Epidermal melanocyte (primary cell): Measurements from ENCODE around the gene HOXA10.

Source experiments
- DNase-seq: peaks from one replicate; pipeline ENCODE4 v3.0.0; 2011; ENCODE audit warnings: low spot score; ENCODE audit not compliant: insufficient read length

Gene HOXA10

GRCh38 chr7:27203964-27204594 lies 30.0 kb upstream of the HOXA10 start:
- DNase-seq = no peak

- no peak for DNase-seq
These were observed 29.3 kb upstream of the HOXA10 start for GRCh38 chr7:27203365-27203953.

DNA sequence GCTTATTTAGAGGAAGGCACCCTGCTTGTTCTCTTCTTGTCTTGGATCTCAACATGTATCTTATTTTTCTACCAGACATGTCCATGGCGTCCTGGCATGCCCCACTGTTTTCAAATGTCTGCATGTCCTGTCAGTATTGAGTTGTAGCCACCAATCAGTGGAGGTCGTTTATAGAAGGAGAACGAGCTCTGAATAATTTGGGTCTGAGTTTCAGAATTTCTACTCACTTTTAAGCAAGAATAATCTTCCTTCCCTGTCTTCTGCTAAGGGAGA lies 28.7 kb upstream of the HOXA10 start:
- DNase-seq = no peak

- DNase-seq = no peak
These were observed 28.1 kb upstream of the HOXA10 start for GRCh38 chr7:27202018-27202861.

DNA sequence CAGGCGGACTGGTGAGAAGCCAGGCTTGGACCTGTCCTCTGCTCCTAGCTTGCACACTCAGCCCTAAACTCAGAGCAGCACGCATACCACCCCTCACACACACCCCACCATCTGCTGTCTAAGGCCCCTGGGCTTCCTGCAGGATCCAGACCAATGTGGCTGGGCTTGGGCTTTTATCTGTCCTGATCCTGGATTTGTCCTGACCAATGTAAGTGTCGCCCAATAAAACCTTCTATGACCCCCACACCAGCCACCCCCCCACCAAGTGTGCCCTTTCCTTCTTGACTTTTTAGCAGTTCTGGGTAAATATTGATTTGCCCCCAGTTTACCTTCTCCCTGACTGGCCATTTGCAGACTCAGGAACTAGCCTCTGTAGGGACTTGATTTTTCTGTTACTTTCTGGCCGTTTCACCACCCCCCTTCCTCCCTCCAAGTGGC lies 27.5 kb upstream of the HOXA10 start:
- no peak for DNase-seq

DNA sequence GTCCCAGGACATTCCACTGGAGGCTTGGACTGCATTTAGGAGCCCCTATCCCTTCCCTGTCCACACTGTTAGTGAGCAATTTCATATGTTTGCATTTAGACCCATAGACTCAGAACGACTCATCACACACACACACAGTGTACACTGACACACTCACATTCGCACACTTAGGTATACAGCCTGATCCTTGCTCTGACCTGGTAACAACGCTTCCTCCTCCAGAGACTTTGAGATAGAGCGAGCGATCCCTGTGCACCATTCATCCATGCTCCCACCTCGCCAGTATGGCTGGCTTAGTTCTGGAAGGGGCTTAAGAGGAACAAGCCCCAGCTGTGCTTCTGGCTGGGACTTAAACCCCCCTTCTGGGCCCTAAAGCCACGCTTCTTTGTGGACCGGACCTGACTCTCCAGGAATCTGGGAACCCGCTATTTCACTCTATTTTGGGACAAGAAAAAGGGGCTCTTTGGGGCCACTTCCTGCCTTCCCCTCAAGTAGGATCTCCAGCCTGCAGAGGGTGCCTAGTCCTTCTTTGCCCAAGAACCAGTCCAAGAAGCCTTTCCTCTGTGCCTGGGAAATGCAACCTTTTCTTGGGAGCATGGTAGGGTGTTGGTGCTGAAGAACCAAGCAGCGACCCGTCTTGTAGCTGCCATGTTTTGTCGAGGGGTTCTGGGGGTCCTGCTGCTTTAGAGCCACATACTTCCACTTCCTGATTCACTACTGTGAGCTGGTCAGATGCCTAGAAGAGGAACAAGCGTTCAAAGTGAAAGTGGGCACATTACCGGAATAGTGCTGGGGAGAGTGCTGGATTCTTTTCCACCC lies 26.9 kb upstream of the HOXA10 start:
- no peak for DNase-seq

DNA sequence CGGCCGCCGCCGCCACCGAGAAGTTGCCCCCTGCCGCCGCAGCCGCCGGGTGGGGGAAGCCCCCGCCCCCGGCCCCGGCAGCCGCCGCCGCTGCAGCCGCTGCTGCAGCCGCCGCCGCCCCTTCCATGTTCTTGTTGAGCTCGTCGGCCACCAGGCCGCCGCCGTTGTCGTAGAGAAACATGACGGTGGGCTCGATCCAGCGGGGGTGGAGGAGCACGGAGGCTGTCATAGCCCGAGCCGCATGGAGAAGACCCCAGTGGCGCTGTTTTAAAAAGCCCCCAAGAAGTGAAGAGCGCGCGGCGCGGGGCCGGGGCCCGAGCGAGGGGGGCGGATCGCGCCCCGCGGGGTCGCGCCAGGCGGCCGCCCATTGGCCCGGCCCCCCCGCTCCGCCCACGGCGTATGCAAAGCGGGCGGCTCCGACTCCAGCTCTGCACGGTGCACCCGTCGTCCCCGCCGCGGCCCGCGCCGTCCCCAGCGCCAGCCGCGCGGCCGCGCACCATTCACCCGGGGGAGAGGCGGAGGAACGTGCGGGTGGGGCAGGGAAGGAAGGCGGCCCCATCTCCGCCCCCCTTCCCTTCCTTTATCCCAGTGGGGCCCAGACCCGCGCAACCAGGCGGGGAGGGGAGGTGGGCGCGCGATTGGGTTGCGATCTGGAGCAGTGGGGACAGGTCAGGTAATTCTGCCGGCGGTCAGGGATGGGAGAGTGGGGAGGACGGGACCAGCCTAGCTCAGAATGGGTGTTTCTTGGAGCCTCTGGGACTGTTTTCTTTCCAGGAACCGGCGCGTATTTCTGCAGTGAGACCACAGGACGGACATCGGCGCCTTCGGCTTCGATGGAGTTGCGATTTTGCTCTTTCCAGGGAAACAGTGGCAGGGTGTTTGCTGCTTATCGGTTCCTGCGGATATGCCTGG lies 26.0 kb upstream of the HOXA10 start, which contains the start of gene HOXA13:
Gene HOXA13 (minus strand): TSS at position 243 of the 912 bp plus-strand sequence. CDS start 14 bp downstream, at position 229.
- no peak for DNase-seq

DNA sequence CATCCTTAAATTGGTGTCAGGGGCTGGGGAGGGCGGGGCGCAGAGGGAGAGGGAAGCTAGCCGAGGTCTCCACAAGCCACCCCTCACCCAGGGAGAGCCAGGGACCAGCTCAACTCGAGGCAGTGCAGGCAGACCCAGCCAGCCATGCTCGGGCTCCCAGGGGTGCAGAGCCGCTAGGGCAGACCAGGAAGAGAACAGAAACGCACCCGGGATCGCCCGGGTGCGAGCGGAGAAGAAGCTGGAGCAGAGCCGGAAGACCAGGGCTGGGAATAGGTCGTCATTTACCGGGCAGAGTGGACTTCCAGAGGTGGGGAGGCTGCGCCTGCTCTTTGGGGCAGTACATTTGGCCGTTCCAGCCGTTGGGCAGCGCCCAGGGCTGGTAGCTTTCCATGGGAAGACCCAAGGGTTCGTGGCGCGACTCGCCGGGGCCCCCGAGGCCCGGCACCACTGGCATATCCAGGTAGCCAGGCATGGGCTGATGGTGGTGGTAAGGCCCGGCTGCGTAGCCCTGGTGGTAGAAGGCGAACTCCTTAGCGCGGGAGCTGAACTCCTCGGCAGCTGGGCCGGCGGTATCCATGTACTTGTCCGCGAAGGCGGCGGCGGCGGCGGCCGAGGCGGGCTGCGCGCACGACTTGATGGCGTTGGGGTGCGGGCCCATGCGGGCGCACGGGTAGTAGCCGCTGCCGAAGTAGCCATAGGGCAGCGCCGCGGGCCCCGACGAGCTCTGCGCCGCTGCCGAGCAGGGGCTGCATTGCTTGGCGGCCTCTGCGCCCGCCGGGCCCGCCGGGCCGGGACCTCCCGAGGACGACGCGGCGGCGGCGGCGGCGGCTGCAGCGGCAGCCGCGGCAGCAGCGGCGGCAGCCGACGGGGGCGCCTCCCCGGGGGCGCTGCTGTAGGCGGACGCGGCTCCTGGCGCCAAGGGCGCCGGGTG lies 25.0 kb upstream of the HOXA10 start:
- no peak for DNase-seq

DNA sequence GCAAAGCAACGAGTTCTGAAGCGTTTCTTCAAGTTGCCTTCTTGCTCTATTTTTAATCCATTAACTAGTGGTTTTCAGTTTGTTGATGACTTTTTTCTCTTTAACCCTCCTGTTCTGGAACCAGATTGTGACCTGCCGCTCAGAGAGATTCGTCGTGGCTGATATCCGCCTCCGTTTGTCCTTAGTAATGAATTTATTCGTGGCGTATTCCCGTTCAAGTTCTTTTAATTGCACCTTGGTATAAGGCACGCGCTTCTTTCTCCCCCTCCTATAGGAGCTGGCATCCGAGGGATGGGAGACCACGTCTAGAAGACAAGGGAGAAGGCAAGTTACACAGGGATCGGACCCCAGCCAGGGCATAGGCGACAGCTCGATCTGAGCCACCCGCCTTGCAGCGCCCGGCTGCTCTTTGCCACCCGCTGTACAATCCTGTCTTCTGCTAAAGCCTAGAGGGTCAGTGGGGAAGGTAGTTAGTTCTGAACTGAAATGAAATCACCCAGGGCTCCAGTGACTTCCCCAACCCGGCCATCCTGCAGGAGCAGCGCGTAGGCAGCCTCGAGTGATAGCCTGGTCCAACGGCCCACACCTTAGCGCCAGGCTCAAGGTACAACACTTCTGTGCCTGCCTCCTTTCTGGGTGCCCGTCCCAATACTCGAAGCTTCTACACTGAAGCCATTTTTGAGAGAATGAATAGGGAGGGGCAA lies 24.2 kb upstream of the HOXA10 start:
- no peak for DNase-seq

DNA sequence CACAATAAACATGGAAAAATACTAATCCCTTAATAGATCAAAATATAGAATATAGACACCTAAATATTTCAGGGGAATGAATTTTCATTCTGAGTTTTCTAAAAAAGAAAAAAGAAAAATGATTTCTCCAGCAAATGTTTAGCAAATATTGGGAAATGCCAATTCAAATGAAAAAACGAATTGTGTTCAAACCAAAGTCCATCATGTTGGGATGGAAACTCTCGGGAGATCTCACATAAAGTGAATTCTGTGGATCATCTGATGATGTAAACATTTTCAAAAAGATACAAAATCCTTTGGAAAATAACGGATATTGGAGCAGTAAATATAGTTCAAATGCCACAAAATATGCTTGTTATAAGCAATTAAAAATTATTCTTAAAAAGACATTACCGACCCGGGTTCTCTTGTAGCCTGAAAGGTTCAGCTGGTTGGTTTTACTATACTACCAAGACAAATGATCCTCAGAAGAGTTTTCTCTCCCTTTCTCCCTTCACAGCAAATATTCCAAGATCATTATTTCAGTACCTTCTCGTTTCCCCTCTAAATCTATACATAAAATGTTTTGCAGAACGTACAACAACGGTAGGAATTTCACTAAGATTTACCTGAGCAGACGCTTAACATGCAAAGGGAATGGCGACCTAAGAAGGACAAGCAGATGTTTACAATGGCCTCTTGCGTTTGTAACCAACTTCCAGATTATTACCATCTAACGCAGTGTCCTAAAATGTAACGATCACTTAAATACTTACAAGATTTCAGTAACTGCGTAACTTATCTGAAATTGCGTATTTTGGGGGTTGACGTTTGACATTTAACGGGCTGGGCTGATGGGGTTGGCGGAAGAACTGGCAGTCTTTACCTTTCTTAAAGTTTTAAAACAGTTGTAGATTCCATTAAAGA lies 23.3 kb upstream of the HOXA10 start:
- no peak for DNase-seq

DNA sequence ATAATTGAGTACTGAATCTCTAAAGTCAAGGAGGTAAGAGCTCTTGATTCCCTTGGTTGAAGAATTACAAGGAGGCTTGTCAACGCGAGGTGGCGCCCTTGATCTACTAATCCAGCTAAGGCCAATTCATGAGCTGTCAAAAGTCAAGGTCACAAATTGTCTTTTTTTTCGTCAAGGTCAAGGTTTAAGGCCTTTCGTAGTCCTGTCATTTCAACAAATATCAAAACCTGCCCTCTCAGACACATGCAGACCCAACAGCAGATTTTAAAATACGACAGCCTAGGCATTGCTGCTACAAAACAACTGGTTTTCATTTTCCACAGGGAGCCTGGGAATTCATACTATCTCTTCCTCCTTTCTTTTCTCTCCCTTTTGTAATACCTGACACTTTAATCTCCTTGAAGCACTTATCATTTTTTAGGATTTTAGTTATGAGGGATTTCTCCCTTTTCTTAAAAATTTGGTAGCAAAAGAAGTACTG lies 22.2 kb upstream of the HOXA10 start:
- peak; percentile 89 for DNase-seq

DNA sequence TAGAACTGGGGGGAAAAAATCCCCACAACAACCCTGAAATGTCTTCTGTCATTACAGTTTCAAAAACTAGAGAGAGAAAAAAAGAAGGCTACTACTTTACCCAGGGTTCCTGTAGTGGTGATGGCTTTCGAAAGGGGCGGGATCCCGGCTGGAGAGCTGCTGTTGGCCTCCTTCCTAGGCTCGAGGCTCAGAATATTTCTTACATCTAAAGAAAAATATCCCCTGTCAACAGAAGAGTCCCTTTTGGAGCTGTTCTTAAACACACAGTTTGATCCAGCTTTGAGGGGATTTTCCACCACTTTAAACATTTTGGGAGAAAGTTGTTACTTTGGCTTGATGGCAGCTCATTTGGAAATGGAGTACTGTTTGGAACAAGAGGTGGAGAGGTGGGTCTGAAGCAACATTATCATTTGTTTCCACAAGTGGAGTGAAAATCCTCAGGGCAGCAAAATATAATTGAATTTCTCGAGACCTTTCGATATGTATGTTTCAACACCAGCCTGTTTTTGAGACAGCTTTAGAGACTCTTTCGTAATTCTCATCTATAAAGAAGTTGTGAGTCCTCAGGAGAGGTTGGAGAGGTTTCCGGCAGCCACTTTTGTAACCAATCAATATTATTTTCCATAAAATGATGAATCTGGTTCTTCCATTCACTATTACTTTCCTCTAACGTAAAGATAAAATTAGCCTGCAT lies 20.7 kb upstream of the HOXA10 start:
- no peak for DNase-seq

- DNase-seq = no peak
These were observed 19.9 kb upstream of the HOXA10 start for GRCh38 chr7:27194002-27194352.

- DNase-seq = no peak
These were observed 19.3 kb upstream of the HOXA10 start for GRCh38 chr7:27193335-27194001.

GRCh38 chr7:27192546-27193334 lies 18.6 kb upstream of the HOXA10 start:
- DNase-seq = no peak
